Gastrocnemius medialis (tissue), 4 donors: ENCODE results near the gene ANTXR1.

Source experiments
- POLR2A ChIP-seq, 2 donors: fragments of 450-650 bp; IDR thresholded peaks; one replicate each; pipeline ENCODE4 v1.6.1; 2017; ENCODE audit warnings: antibody characterized with exemption in 2 of 2, mild to moderate bottlenecking in 2 of 2, moderate library complexity in 2 of 2
- TF ChIP-seq, protein P1 (sequence below), 5 experiments: fragments of 450-650 bp in 3 of 5; fragments of 200-600 bp in 2 of 5; sonication (generic) in 2 of 5; IDR thresholded peaks in 4 of 5; conservative IDR thresholded peaks in 1 of 5; 1 replicate in 4 of 5; 2 replicates in 1 of 5; pipeline ENCODE4 v1.5.1; 2016 to 2019; ENCODE audit warnings: antibody characterized with exemption in 5 of 5, mild to moderate bottlenecking in 3 of 5, moderate library complexity in 3 of 5

DNA sequence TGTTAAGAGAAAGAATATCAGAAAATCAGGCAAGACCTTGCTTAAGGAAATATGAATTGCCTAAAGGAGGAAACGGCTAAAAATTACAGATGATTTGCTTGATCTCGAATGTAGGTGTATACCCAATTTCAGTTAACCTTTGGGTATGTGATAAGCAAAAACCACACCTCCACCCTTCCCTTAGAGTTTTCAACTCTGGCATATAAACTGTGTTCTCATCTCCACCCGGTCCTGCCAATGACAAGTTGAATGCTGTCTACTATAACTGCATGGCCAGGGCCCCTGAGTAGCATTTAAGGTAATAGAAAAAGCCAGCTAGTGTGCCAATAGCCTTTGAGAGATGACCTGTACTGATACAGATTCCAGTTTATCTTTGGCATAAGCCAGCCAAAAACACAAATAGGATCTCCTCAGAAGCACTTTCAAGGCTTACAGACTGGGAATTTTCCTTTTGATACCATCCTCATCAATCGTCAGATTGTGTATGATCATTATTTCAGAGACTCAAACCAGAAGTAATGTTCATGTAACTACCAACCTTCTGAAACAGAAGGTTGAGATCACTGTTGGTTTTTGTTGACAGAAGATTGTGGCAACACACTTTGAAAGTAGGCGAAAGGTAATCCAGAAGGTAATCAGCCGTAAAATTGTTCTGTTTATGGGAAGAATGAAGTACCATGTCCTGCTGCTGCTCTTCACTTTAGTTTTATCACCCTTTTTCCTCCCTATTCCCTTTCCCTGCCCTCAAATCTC is 211.0 kb downstream of the ANTXR1 start:
- TF ChIP-seq, protein P1, sequence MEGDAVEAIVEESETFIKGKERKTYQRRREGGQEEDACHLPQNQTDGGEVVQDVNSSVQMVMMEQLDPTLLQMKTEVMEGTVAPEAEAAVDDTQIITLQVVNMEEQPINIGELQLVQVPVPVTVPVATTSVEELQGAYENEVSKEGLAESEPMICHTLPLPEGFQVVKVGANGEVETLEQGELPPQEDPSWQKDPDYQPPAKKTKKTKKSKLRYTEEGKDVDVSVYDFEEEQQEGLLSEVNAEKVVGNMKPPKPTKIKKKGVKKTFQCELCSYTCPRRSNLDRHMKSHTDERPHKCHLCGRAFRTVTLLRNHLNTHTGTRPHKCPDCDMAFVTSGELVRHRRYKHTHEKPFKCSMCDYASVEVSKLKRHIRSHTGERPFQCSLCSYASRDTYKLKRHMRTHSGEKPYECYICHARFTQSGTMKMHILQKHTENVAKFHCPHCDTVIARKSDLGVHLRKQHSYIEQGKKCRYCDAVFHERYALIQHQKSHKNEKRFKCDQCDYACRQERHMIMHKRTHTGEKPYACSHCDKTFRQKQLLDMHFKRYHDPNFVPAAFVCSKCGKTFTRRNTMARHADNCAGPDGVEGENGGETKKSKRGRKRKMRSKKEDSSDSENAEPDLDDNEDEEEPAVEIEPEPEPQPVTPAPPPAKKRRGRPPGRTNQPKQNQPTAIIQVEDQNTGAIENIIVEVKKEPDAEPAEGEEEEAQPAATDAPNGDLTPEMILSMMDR (IDR thresholded peaks at IDR 0.05 in 4 of 5, conservative IDR thresholded peaks at IDR 0.05 in 1 of 5), result no peak
- no peak for TF ChIP-seq POLR2A (IDR thresholded peaks at IDR 0.05)
